ENCODE data around the gene ELFN1.

GRCh38 chr7:1716263-1717094 is 46.4 kb downstream of the ELFN1 start:
- no peak for TF ChIP-seq SIN3A (IDR thresholded peaks at IDR 0.05; ENCODE audit: borderline replicate concordance in 2 of 2, control insufficient read depth in 1 of 2, low read depth in 2 of 2, low read length in 2 of 2)
- no peak for TF ChIP-seq HMGXB4 (CRISPR knock-in tag; IDR thresholded peaks at IDR 0.05)
- no peak for TF ChIP-seq ZKSCAN8 (CRISPR knock-in tag; IDR thresholded peaks at IDR 0.05)
- TF ChIP-seq ZNF253 (CRISPR knock-in tag; conservative IDR thresholded peaks at IDR 0.05), result no peak
